HCT116 (cell line): ENCODE measurements around the gene MEGF8. TPM values are rescaled to one million over a fixed set of nuclear protein-coding genes. Genes with fewer than 3 reads are reported as not detected.

Experiments
- ATAC-seq: fragments of 200-7000 bp; cut with Tn5 transposase; 2 replicates; pipeline ENCODE4 v1.9.1; 2020; ENCODE audit warnings: mild to moderate bottlenecking, moderate library complexity
- BruUV-seq: library from RNA; stranded (reverse); fragments of 400-500 nt; replicated peaks from 2 replicates; lab custom pipeline; 2021; lab: Mats Ljungman, UMichigan
- CTCF ChIA-PET: fragments of 300-600 bp; sonication (Branson Sonifier 250); formaldehyde crosslinking; loops from one replicate; lab custom pipeline; 2021; ENCODE audit warnings: antibody characterized with exemption; lab: Charles Lee
- POLR2A ChIA-PET: fragments of 300-600, 350-600 bp; sonication (Branson Sonifier 250); formaldehyde crosslinking; loops from one replicate; lab custom pipeline; 2021; ENCODE audit warnings: antibody characterized with exemption; lab: Charles Lee
- RAD21 ChIA-PET, 2 experiments: fragments of 300-600 bp; sonication (Branson Sonifier 250); formaldehyde crosslinking; loops; one replicate each; lab custom pipeline; 2023; ENCODE audit warnings: low total read pairs in 2 of 2; ENCODE audit not compliant: uncharacterized antibody in 2 of 2, unreplicated experiment in 2 of 2, low non-redundant PET in 1 of 2; lab: Charles Lee
- DNase-seq: peaks from one replicate; pipeline ENCODE4 v3.0.0-alpha.2; 2010; ENCODE audit warnings: low read depth, low spot score
- H2AFZ ChIP-seq: fragments of 200-600 bp; shearing (Covaris generic), sonication (generic); 2 replicates; pipeline ENCODE4 v1.6.1; 2017; ENCODE audit warnings: low read depth, mixed run types, mixed read lengths, antibody characterized with exemption, low read length; ENCODE audit not compliant: poor library complexity, severe bottlenecking
- H3K27ac ChIP-seq: 2 replicates; pipeline ENCODE4 v1.5.1; 2012; ENCODE audit warnings: low read depth, low read length
- H3K27me3 ChIP-seq: fragments of 200-600 bp; sonication (generic); 2 replicates; pipeline ENCODE4 v1.6.1; 2016; ENCODE audit warnings: mixed run types, low read length, mixed read lengths; ENCODE audit not compliant: insufficient read depth
- H3K36me3 ChIP-seq, 2 experiments: fragments of 200-500 bp in 1 of 2; fragments of 200-600 bp in 1 of 2; sonication (Bioruptor generic) in 1 of 2; sonication (generic) in 1 of 2; 2 replicates each; pipeline versions ENCODE4 v1.5.1 to v1.6.1; 2014 to 2016; ENCODE audit warnings: low read length in 2 of 2, inconsistent platforms in 1 of 2, mixed read lengths in 1 of 2, mixed run types in 1 of 2; ENCODE audit not compliant: insufficient read depth in 2 of 2, control insufficient read depth in 1 of 2
- H3K4me1 ChIP-seq, 2 experiments: fragments of 200-600 bp in 1 of 2; sonication (generic) in 1 of 2; 2 replicates each; pipeline versions ENCODE4 v1.5.1 to v1.6.1; 2012 to 2017; ENCODE audit warnings: low read length in 2 of 2, inconsistent platforms in 1 of 2, mild to moderate bottlenecking in 1 of 2, mixed read lengths in 1 of 2, mixed run types in 1 of 2, moderate library complexity in 1 of 2; ENCODE audit not compliant: insufficient read depth in 2 of 2, control insufficient read depth in 1 of 2
- H3K4me2 ChIP-seq: fragments of 200-600 bp; sonication (generic); 2 replicates; pipeline ENCODE4 v1.6.1; 2017; ENCODE audit warnings: mixed run types, low read length, mixed read lengths
- H3K4me3 ChIP-seq, 2 experiments: fragments of 200-600 bp in 1 of 2; sonication (generic) in 1 of 2; replicated peaks in 1 of 2; 2 replicates each; pipeline ENCODE4 v1.5.1; 2011 to 2016; ENCODE audit warnings: low read length in 2 of 2, control low read depth in 1 of 2, low read depth in 1 of 2, mild to moderate bottlenecking in 1 of 2, mixed read lengths in 1 of 2, mixed run types in 1 of 2
- H3K79me2 ChIP-seq: fragments of 200-600 bp; sonication (generic); 2 replicates; pipeline ENCODE4 v1.6.1; 2017; ENCODE audit warnings: mild to moderate bottlenecking, mixed run types, low read length, moderate library complexity, mixed read lengths; ENCODE audit not compliant: insufficient read depth
- H3K9ac ChIP-seq: fragments of 200-600 bp; sonication (generic); 2 replicates; pipeline ENCODE4 v1.6.1; 2016; ENCODE audit warnings: low read length, mixed read lengths
- H3K9me2 ChIP-seq: fragments of 200-600 bp; sonication (generic), shearing (Covaris generic); 2 replicates; pipeline ENCODE4 v1.6.1; 2017; ENCODE audit warnings: mixed run types, mild to moderate bottlenecking, moderate library complexity; ENCODE audit not compliant: insufficient read depth
- H3K9me3 ChIP-seq, 2 experiments: fragments of 200-500 bp in 1 of 2; fragments of 200-600 bp in 1 of 2; sonication (Bioruptor generic) in 1 of 2; sonication (generic) in 1 of 2; 2 replicates each; pipeline ENCODE4 v1.6.1; 2014 to 2017; ENCODE audit warnings: low read length in 2 of 2, mixed read lengths in 2 of 2, inconsistent platforms in 1 of 2, low read depth in 1 of 2, mild to moderate bottlenecking in 1 of 2, mixed run types in 1 of 2, moderate library complexity in 1 of 2; ENCODE audit not compliant: control insufficient read depth in 1 of 2, insufficient read depth in 1 of 2
- H4K20me1 ChIP-seq: fragments of 200-600 bp; sonication (generic), shearing (Covaris generic); 2 replicates; pipeline ENCODE4 v1.6.1; 2017; ENCODE audit warnings: mixed run types, mild to moderate bottlenecking, moderate library complexity; ENCODE audit not compliant: insufficient read depth
- ATF3 ChIP-seq: IDR thresholded peaks from 2 replicates; pipeline ENCODE4 v1.6.1; 2012
- CBX3 ChIP-seq: IDR thresholded peaks from 2 replicates; pipeline ENCODE4 v1.6.1; 2012; ENCODE audit warnings: low read depth
- CTCF ChIP-seq, 3 experiments: fragments of 200-600 bp in 1 of 3; sonication (generic) in 1 of 3; IDR thresholded peaks in 2 of 3; conservative IDR thresholded peaks in 1 of 3; 2 replicates each; pipeline ENCODE4 v1.5.1; 2012 to 2017; ENCODE audit warnings: low read depth in 2 of 3, low read length in 2 of 3, antibody characterized with exemption in 1 of 3, borderline replicate concordance in 1 of 3, control low read depth in 1 of 3, mild to moderate bottlenecking in 1 of 3, mixed read lengths in 1 of 3, mixed run types in 1 of 3, moderate library complexity in 1 of 3; ENCODE audit not compliant: insufficient read depth in 1 of 3
- EGR1 ChIP-seq: IDR thresholded peaks from 2 replicates; pipeline ENCODE4 v1.6.1; 2012; ENCODE audit warnings: low read depth
- ELF1 ChIP-seq: IDR thresholded peaks from 2 replicates; pipeline ENCODE4 v1.6.1; 2012; ENCODE audit warnings: low read depth, borderline replicate concordance
- EZH2phosphoT487 ChIP-seq: fragments of 200-600 bp; IDR thresholded peaks from 2 replicates; pipeline ENCODE4 v1.6.1; 2018; ENCODE audit warnings: antibody characterized with exemption, borderline replicate concordance
- JUND ChIP-seq: IDR thresholded peaks from 2 replicates; pipeline ENCODE4 v1.6.1; 2012
- MAX ChIP-seq: IDR thresholded peaks from 2 replicates; pipeline ENCODE4 v1.6.1; 2012
- POLR2A ChIP-seq: IDR thresholded peaks from 2 replicates; pipeline ENCODE4 v1.7.0; 2011; ENCODE audit warnings: borderline replicate concordance; ENCODE audit not compliant: insufficient read depth, insufficient read length; ENCODE audit errors: extremely low read depth
- POLR2AphosphoS5 ChIP-seq: IDR thresholded peaks from 2 replicates; pipeline ENCODE4 v1.6.1; 2011; ENCODE audit warnings: mild to moderate bottlenecking, low read depth, low read length, moderate library complexity
- RAD21 ChIP-seq: IDR thresholded peaks from 2 replicates; pipeline ENCODE4 v1.6.1; 2012; ENCODE audit warnings: low read depth, mild to moderate bottlenecking
- REST ChIP-seq: IDR thresholded peaks from 2 replicates; pipeline ENCODE4 v1.6.1; 2012; ENCODE audit warnings: low read depth
- SP1 ChIP-seq: IDR thresholded peaks from 2 replicates; pipeline ENCODE4 v1.6.1; 2012; ENCODE audit warnings: low read depth
- SRF ChIP-seq: IDR thresholded peaks from 2 replicates; pipeline ENCODE4 v1.6.1; 2012; ENCODE audit warnings: low read depth
- TCF7L2 ChIP-seq: IDR thresholded peaks from 2 replicates; pipeline ENCODE4 v1.7.0; 2011; ENCODE audit warnings: borderline replicate concordance, inconsistent platforms; ENCODE audit not compliant: insufficient read depth, insufficient read length; ENCODE audit errors: extremely low read depth
- YY1 ChIP-seq: IDR thresholded peaks from 2 replicates; pipeline ENCODE4 v1.6.1; 2011; ENCODE audit warnings: low read length, low read depth, moderate library complexity, mild to moderate bottlenecking; ENCODE audit not compliant: insufficient replicate concordance; ENCODE audit errors: extremely low read depth
- ZBTB33 ChIP-seq: IDR thresholded peaks from 2 replicates; pipeline ENCODE4 v1.6.1; 2011; ENCODE audit warnings: mild to moderate bottlenecking, low read length, moderate library complexity; ENCODE audit not compliant: insufficient replicate concordance; ENCODE audit errors: extremely low read depth
- ZFX ChIP-seq: fragments of 450-650 bp; IDR thresholded peaks from 2 replicates; pipeline ENCODE4 v1.6.1; 2017
- ZNF274 ChIP-seq: fragments of 200-500 bp; sonication (Bioruptor generic); IDR thresholded peaks from 2 replicates; pipeline ENCODE4 v1.6.1; 2014; ENCODE audit warnings: mild to moderate bottlenecking, low read depth, low read length, inconsistent platforms
- intact Hi-C: fragments of 100-400 bp; cut with micrococcal nuclease; formaldehyde crosslinking; loops from 2 replicates; pipeline ENCODE4 v1.10.0; 2022
- total RNA-seq: library from RNA; stranded (reverse); gene quantifications from one replicate; pipeline ENCODE4 v1.2.1, GENCODE V29; 2021; ENCODE audit not compliant: unreplicated experiment

MEGF8 gene
- total RNA-seq, 1 experiment from 2014 or later: 24.0 TPM

- no peaks in the 10 kb centered on the region for H3K4me1 ChIP-seq
- RAD21 ChIA-PET: no interaction called here
- H3K9me3 ChIP-seq: no peaks in the 10 kb centered on the region
- no peaks in the 10 kb centered on the region for H3K27me3 ChIP-seq
- CTCF ChIA-PET: no interaction called here
- H4K20me1 ChIP-seq: no peaks in the 10 kb centered on the region
- POLR2A ChIA-PET: no interaction called here
- no peak overlapping the region for H3K4me2 ChIP-seq
- DNase-seq (no peak), ATAC-seq (no peak)
- no peak overlapping the region for H3K9ac ChIP-seq
- no peak overlapping the region for H3K4me3 ChIP-seq
- H2AFZ ChIP-seq: no peak overlapping the region
- intact Hi-C loops: no loop called here
- H3K79me2 ChIP-seq: no peaks in the 10 kb centered on the region; the same call in 1 of the 2 replicates
- no peak for TF ChIP-seq POLR2AphosphoS5
- no peak for TF ChIP-seq TCF7L2
- no peak for TF ChIP-seq JUND
- TF ChIP-seq RAD21: no peak
- TF ChIP-seq CBX3: no peak
- no peak for TF ChIP-seq MAX
- no peak for TF ChIP-seq ZNF274
- no peak for TF ChIP-seq REST
- TF ChIP-seq ZBTB33: no peak
- TF ChIP-seq POLR2A: no peak
- TF ChIP-seq SP1: no peak
- no peak for TF ChIP-seq EZH2phosphoT487
- TF ChIP-seq EGR1: no peak
- no peak for TF ChIP-seq ZFX
- no peak for TF ChIP-seq CTCF (IDR thresholded peaks at IDR 0.05 in 2 of 3, conservative IDR thresholded peaks at IDR 0.05 in 1 of 3; ENCODE audit: borderline replicate concordance in 1 of 3, insufficient read depth in 1 of 3, low read depth in 2 of 3, low read length in 2 of 3)
- TF ChIP-seq ATF3: no peak
- no peak for TF ChIP-seq YY1
- TF ChIP-seq SRF: no peak
- no peak for TF ChIP-seq ELF1
- H3K9me2 ChIP-seq: no peaks in the 10 kb centered on the region
- BruUV-seq: no TSS peak
- no peak overlapping the region for H3K27ac ChIP-seq
- H3K36me3 ChIP-seq: peaks cover 0 to 3% of the 10 kb centered on the region in 2 experiments; a peak in 2 of 4 replicates
Measured at GRCh38 chr19:42333975-42334696, 8.7 kb downstream of the MEGF8 start.
